ENCODE results near the gene IRAK2. TPM values are rescaled to one million over a fixed set of nuclear protein-coding genes. Genes with fewer than 3 reads are reported as not detected.
"Not testable (repeated sequence)": the region's sequence is repeated elsewhere in the genome, so short reads cannot be mapped to it uniquely, and the experiment has no call there.

IRAK2 gene
- total RNA-seq, 2 donors from 2014 or later = 1.7 to 3.4 TPM

- intact Hi-C loops (cut with DNase I, micrococcal nuclease) = no loop called here
- ATAC-seq (no peak), DNase-seq (no peak)
Measured at GRCh38 chr3:10240799-10241198, 76.1 kb downstream of the IRAK2 start.

- ATAC-seq = peak; percentile 36
- intact Hi-C loops (cut with DNase I, micrococcal nuclease) = no loop called here
- DNase-seq = peak; percentile 36
Measured at GRCh38 chr3:10242182-10243065, 77.7 kb downstream of the IRAK2 start.

- no peak for DNase-seq
- intact Hi-C loops (cut with DNase I, micrococcal nuclease) = no loop called here
- ATAC-seq = no peak
Measured at GRCh38 chr3:10244009-10244408, 79.3 kb downstream of the IRAK2 start.

DNA sequence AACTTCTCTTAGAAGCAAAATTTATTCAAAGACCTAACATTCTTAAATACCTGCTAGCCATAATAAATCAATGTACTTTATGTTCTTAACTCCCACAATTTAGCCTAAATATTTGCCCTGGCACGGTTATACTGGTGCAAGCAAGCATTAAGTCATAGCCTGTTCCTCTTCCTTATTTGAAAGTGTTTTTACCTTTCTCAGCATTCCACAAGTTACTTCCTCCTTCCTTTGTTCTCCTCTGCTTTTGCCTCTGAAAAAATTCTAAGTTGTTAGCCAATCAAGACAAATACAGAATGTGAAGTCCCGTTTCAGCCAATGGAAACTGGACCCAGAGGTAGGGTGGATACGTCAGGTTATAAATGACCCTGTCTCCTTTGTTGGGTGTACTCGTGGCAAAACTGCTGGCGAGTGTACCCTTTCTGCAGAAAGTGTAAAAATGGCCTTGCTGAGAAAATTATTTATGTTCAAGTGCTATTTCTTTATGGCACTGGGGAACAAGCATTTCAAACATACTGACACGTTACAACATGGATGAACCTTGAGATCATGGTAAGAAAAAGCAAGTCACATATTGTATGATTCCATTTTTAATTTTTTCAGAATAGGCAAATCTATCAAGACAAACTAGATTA, 80.5 kb downstream of the IRAK2 start:
- intact Hi-C loops (cut with DNase I, micrococcal nuclease) = no loop called here
- ATAC-seq (no peak), DNase-seq (no peak)

DNA sequence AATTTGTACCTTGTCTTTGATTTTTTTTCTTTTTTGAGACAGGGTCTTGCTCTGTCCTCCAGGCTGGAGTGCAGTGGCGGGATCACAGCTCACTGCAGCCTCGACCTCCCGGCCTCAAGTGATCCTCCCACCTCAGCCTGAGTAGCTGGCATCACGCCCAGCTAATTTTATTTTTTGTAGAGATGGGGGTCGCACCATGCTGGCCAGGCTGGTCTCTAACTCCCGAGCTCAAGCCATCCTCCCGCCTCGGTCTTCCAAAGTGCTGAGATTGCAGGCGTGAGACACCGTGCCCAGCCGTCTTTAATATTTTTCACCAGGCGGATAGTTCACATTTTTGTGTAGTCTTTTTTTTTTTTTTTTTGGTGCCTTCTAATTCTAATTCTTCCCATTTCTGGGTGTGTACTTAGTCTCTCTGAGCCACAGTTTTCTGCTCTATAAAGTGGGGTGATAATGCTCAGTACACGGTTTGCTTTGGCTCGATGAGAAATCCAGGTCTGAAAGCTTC, 83.0 kb downstream of the IRAK2 start:
- intact Hi-C loops (cut with DNase I, micrococcal nuclease) = no loop called here
- ATAC-seq (no peak), DNase-seq (no peak)

DNA sequence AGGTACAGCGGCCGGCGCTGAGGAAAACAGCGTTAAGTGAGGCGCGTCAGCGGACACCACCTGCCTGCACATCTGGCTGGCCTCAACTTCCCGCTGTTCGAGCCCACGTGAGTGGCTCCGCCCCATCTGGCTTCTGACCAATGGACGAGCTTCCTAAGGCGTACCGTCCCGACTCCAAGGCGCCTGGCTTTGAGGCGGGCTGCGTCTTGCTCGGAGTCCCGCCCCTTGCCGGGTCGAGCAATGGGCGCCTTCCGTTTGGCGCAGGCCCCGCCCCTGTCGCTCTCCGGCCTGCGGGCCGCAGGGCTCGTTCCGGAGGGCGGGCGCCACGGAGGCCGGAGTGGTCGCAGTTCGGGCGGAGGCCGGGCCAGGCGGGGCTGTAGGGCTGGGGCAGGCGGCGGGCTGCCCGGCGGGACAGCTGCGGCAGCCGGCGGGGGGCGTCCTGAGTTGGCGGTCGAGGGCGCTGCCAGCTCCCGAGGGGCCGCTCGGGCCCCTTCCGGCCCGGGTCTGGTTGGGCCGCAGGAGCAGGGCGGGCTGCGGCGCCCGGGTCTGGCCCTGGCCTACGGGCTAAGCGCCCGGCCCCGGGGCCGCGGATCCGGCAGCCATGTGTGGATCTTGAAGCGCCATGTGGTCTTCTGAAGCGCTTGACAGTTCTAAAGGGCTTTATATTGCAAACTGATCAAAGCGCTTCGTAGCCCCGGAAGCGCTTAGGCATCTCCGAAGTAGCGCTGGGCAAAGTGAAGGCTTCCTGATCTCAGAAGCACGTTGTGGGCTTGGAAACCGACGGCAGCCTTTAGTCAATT, 83.7 kb downstream of the IRAK2 start, which contains the start of gene TATDN2:
Gene TATDN2, plus strand, starts transcription at position 276 of the 800 bp plus-strand sequence. CDS start 742 bp downstream, outside the sequence.
- intact Hi-C loops (cut with DNase I, micrococcal nuclease) = no loop called here
- peak; percentile 97 for ATAC-seq
- peak; percentile 98 to 99 for DNase-seq

DNA sequence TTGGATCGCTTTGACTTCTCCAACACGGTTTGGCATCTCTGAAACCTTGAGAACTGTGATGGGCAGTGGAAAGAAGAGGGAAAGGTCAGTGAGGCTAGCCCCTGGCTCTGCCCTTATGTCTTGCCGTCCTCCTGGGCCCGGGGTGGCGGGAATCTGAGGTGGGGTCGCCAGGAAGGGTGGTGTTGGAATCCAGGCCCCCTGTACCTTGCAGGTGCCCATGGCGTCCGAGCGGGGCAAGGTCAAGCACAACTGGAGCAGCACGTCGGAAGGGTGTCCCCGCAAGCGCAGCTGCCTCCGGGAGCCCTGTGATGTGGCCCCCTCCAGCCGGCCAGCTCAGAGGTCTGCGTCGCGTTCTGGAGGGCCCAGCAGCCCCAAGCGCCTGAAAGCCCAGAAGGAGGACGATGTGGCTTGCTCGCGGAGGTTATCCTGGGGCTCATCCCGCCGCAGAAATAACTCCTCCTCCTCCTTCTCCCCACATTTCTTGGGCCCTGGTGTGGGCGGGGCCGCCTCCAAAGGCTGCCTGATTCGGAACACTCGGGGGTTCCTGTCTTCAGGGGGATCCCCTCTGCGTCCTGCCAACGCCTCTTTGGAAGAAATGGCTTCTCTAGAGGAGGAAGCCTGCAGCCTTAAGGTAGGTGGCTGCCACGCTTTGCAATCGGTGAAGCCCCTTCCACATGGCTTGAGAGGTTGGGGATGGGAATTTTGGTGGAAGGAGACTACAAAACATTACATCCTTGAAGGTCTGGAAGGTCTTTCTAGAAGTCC, 84.4 kb downstream of the IRAK2 start:
- intact Hi-C loops (cut with DNase I, micrococcal nuclease) = no loop called here
- DNase-seq = peak; percentile 51 to 55
- ATAC-seq = peak; percentile 18

DNA sequence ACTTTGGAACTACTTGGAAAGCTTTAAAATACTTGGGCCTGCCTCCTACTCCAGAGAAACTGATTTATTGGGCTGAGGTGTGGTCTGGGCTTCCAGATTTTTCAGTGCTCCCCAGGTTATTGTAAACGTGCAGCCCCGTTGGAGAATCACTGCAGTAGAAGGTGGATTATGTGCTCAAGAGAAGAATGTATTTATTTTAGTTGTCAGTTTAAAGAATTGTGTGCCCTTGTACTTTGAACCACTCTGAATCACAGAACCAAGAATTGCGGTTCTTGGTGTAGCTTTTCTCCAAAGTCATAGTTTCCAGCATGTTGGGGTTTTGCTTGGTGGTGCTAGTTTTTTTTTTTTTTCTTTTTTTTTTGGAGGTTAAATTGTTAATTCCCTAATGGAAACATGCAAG, 85.1 kb downstream of the IRAK2 start:
- ATAC-seq = no peak
- no peak for DNase-seq

DNA sequence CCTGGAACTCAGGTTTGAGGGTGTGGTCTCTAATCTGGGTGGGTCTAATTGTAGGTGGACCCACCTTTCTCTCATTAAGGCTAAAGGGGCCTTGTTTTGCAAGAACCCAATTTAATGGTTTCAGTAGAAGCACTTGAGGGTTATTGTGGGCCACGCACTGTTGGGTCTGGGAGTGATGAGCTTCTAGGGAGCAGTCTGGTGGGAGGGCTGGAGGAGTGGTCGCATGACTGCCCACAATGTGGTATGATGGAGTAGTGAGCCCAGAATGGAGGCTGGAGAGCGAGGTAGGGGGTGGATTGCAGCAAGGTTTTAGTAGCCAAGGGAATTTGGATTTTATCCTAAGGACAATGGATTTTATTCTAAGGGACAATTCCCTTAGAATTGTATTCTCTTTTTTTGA, 86.3 kb downstream of the IRAK2 start:
- DNase-seq = no peak
- intact Hi-C loops (cut with DNase I, micrococcal nuclease) = no loop called here
- ATAC-seq = no peak

More for the DNA sequence above, 85.1 kb downstream of the IRAK2 start:
- intact Hi-C loops (cut with DNase I, micrococcal nuclease) = no loop called here

- intact Hi-C loops (cut with DNase I, micrococcal nuclease) = no loop called here
- DNase-seq (no peak), ATAC-seq (no peak)
Measured at GRCh38 chr3:10253731-10254130, 89.0 kb downstream of the IRAK2 start.

DNA sequence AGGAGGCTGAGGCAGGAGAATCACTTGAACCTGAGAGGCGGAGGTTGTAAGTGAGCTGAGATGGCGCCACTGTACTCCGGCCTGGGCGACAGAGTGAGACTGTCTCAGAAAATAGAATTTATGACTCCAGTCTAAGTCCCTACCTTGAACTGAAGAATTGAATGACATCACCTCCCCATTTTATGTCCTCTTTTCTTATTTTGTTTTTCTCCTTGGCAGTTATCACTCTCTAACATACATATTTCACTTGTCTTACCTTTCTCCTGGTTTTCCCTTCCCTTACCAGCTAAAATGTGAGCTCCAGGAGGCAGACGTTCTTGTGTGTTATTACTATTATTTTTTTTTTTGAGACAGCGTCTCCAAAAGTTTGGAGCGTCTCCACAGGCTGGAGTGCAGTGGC, 91.1 kb downstream of the IRAK2 start:
- intact Hi-C loops (cut with DNase I, micrococcal nuclease) = no loop called here
- DNase-seq = no peak
- no peak for ATAC-seq

DNA sequence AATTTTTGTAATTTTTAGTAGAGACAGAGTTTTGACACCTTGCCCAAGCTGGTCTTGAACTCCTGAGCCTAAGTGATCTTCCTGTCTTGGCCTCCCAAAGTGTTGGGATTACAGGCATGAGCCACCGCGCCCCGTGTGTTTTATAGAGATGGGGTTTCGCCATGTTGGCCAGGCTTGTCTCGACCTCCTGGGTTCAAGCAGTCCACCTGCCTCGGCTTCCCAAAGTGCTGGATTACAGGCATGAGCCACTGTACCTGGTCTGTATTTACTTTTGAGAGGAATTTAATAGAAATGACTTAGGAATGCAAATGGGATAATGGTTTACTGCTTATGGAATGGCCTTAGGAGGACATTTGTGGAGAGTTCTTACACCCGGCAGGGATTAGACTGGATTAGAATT, 94.3 kb downstream of the IRAK2 start:
- intact Hi-C loops (cut with DNase I, micrococcal nuclease) = no loop called here
- no peak for DNase-seq
- ATAC-seq = no peak

- no peak for DNase-seq
- no peak for ATAC-seq
- intact Hi-C loops (cut with DNase I, micrococcal nuclease) = no loop called here
Measured at GRCh38 chr3:10259798-10260197, 95.1 kb downstream of the IRAK2 start.

DNA sequence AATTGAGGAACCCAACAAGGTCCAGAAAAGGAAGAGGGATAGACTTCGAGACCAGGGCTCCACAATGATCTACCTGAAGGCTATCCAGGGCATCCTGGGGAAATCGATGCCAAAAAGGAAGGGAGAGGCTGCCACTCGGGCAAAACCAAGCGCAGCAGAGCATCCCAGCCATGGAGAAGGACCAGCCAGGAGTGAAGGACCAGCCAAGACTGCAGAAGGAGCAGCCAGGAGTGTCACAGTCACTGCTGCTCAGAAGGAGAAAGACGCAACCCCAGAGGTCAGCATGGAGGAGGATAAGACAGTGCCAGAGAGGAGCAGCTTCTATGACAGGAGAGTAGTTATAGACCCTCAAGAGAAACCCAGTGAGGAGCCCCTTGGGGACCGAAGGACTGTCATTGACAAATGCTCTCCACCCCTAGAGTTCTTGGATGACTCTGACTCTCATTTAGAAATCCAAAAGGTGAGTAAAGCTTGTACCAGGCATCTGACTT, 95.5 kb downstream of the IRAK2 start:
- DNase-seq = no peak
- no peak for ATAC-seq
- intact Hi-C loops (cut with DNase I, micrococcal nuclease) = no loop called here

DNA sequence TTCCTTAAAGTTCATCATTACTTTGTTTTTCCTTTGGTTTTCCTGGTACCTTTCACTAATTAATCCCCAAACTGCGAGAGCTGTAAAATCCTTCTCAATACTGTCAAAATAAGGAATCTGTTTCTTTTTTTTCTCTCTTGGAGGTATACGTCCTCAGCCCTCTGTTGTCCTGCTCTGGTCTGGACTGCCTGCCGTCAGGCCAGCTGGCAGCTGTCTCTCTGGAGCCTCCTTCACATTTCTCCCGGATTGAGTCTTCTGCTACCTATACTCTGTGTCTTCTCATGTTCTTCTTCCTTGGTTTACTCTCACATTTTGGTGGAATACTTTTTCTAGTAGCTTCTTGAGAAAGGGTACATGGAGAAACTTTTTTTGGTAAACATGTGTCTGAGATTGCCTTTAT, 97.3 kb downstream of the IRAK2 start:
- DNase-seq (no peak), ATAC-seq (no peak)
- intact Hi-C loops (cut with DNase I, micrococcal nuclease) = no loop called here

GRCh38 chr3:10263646-10264363, 99.1 kb downstream of the IRAK2 start:
- DNase-seq = peak in 1 of 2 donors; percentile 42
- intact Hi-C loops (cut with DNase I, micrococcal nuclease) = no loop called here

DNA sequence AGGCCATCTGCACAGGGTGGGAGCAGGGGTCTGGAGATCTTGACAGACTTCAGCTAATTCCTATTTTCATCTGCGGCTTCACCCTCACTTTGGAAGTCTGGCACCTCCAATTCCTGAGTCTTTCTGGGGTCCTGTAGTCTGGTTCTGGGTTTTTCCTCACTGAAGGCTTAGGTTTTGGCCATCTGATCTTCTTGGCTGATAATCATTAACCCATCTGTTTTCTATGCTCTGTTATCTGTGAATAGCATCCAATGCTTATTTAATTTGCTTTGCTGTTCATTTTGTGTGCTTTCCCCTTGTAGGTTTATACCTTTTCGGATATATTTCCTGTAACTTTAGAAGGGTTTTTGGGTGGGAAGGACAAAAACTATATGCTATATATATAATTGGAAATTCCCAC, 101.1 kb downstream of the IRAK2 start:
- intact Hi-C loops (cut with DNase I, micrococcal nuclease) = no loop called here
- ATAC-seq = no peak

More at GRCh38 chr3:10263646-10264363, 99.1 kb downstream of the IRAK2 start:
- ATAC-seq = peak; percentile 48

GRCh38 chr3:10266936-10267335, 102.2 kb downstream of the IRAK2 start:
- ATAC-seq; DNase-seq; intact Hi-C loops (cut with DNase I, micrococcal nuclease): not testable (repeated sequence)

More for the DNA sequence above, 101.1 kb downstream of the IRAK2 start:
- no peak for DNase-seq

Data from left colon (tissue), 2 donors.